Fibroblast of mammary gland (primary cell): Measurements from ENCODE around the gene HSBP1L1.

Experiments
- DNase-seq: peaks from one replicate; pipeline ENCODE4 v3.0.0-alpha.2; 2010; ENCODE audit warnings: low read depth
- H3K4me3 ChIP-seq: 2 replicates; pipeline ENCODE4 v1.5.1; 2011; ENCODE audit warnings: low read depth, mild to moderate bottlenecking, low read length, moderate library complexity; ENCODE audit not compliant: control insufficient read depth
- TF ChIP-seq, protein P1 (sequence below): conservative IDR thresholded peaks from 2 replicates; pipeline ENCODE4 v1.5.1; 2011; ENCODE audit warnings: low read depth, low read length, inconsistent platforms; ENCODE audit not compliant: control insufficient read depth, insufficient read depth

The HSBP1L1 gene

GRCh38 chr18:79962835-79963657 is 1.4 kb upstream of the HSBP1L1 start:
- TF ChIP-seq, protein P1, sequence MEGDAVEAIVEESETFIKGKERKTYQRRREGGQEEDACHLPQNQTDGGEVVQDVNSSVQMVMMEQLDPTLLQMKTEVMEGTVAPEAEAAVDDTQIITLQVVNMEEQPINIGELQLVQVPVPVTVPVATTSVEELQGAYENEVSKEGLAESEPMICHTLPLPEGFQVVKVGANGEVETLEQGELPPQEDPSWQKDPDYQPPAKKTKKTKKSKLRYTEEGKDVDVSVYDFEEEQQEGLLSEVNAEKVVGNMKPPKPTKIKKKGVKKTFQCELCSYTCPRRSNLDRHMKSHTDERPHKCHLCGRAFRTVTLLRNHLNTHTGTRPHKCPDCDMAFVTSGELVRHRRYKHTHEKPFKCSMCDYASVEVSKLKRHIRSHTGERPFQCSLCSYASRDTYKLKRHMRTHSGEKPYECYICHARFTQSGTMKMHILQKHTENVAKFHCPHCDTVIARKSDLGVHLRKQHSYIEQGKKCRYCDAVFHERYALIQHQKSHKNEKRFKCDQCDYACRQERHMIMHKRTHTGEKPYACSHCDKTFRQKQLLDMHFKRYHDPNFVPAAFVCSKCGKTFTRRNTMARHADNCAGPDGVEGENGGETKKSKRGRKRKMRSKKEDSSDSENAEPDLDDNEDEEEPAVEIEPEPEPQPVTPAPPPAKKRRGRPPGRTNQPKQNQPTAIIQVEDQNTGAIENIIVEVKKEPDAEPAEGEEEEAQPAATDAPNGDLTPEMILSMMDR, result no peak
- no peak for DNase-seq
- no peak overlapping the region for H3K4me3 ChIP-seq

GRCh38 chr18:79963658-79964329 is 649 bp upstream of the HSBP1L1 start:
- H3K4me3 ChIP-seq, result peak overlapping the region; percentile 58
- TF ChIP-seq, protein P1, result no peak

GRCh38 chr18:79965119-79965902 is 868 bp downstream of the HSBP1L1 start:
- peak overlapping the region; percentile 58 for H3K4me3 ChIP-seq
- DNase-seq, result peak; percentile 71
- TF ChIP-seq, protein P1, result no peak

More at GRCh38 chr18:79963658-79964329, 649 bp upstream of the HSBP1L1 start:
- DNase-seq, result no peak

- TF ChIP-seq, protein P1, result no peak
- H3K4me3 ChIP-seq, result no peak overlapping the region
- DNase-seq, result no peak
Observed at GRCh38 chr18:79970419-79971133, 6.1 kb downstream of the HSBP1L1 start.

GRCh38 chr18:79971211-79971952 is 6.9 kb downstream of the HSBP1L1 start:
- DNase-seq, result no peak
- TF ChIP-seq, protein P1, result no peak
- no peak overlapping the region for H3K4me3 ChIP-seq
